Measurements from ENCODE around the gene ALK.

ALK gene

DNA sequence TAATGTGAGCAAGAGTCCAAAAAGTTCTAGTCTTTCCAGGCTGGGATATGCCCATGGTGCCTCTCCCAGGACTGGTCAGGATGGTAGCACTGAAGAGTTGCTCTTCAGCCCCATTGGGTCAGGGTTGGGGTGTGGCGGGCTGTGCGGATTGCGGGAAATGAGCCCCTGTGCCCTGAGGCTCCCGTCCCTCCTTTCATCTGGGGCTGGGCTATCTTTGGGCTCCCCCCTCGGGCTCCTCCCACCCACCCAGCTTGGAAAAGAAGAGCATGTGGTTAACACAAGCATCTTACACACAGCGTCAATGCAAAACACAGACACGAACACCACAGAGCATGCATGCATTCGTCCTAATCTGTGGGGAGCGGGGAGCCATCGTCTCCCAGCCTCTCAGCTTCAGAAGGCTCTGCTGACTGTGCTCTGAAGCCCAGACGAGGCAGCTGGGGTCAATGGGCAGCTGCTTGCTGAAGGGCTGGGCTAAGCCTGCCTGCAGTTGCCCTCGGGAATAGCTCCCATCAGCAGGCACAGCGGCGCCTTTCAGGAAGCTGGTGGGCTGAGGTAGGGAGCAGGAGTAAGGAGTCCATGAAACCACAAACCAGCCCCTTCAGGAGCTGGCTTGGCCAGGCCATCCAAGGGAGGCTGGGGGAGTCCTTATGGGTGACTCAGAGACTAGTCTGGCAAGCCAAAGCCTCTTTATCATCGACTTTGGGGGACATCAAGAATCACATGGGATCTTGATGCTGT is 693.3 kb downstream of the ALK start:
- Histone ChIP-seq H3K4me1 (ENCODE audit: control insufficient read depth, low read depth, low read length) (no peaks in the 10 kb centered on the region), H3K27me3 (ENCODE audit: control insufficient read depth, insufficient read depth, low read length) (no peaks in the 10 kb centered on the region), H3K4me3 (ENCODE audit: low read length) (no peak overlapping the region), H3K27ac (ENCODE audit: low read length) (no peak overlapping the region), H3K9ac (ENCODE audit: low read length) (no peak overlapping the region), H3K36me3 (ENCODE audit: control insufficient read depth, low read depth, low read length) (no peaks in the 10 kb centered on the region), H3K9me3 (ENCODE audit: control insufficient read depth, low read depth, low read length) (no peaks in the 10 kb centered on the region)

DNA sequence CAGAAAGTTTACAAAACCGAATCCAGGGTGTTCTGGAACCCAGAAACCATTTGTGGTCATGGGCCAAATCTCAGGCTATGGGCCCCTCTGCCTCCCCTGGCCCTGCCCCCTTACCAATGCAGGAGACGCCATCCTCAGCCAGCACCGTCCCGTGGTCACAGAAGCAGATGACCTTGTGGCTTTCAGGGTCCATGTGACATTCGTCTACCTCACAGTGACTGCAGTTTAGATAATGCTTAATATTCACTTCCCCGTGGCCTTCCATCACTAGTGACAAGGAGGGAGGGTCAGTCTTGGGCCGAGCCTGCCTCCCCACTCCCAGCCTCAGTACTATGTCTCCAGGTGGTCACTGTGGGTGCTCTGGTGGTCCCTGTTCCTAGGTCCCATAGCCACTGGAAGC is 694.6 kb downstream of the ALK start:
- Histone ChIP-seq H3K4me1 (ENCODE audit: control insufficient read depth, low read depth, low read length) (no peaks in the 10 kb centered on the region), H3K27ac (ENCODE audit: low read length) (no peak overlapping the region), H3K9ac (ENCODE audit: low read length) (no peak overlapping the region), H3K36me3 (ENCODE audit: control insufficient read depth, low read depth, low read length) (no peaks in the 10 kb centered on the region), H3K4me3 (ENCODE audit: low read length) (no peak overlapping the region), H3K9me3 (ENCODE audit: control insufficient read depth, low read depth, low read length) (no peaks in the 10 kb centered on the region), H3K27me3 (ENCODE audit: control insufficient read depth, insufficient read depth, low read length) (no peaks in the 10 kb centered on the region)

DNA sequence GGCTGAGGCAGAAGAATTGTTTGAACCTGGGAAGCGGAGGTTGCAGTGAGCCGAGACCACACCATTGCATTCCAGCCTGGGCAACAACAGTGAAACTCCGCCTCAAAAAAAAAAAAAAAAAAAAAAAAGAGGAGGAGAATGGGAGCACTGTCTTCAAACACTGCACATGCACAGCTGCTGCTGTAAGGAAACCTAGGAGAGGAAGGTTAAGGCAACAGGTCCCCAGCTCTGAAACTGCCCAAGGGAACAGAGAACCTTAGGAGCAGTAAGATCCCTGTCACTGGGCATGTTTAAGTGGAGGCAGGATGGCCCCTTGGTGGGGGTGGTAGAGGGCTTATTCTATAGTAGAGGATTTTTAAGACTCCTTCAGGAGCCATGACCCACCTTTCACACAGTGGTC is 695.0 kb downstream of the ALK start:
- H3K27me3 ChIP-seq (ENCODE audit: control insufficient read depth, insufficient read depth, low read length), result no peaks in the 10 kb centered on the region
- H3K9me3 ChIP-seq (ENCODE audit: control insufficient read depth, low read depth, low read length), result no peaks in the 10 kb centered on the region
- H3K4me1 ChIP-seq (ENCODE audit: control insufficient read depth, low read depth, low read length), result no peaks in the 10 kb centered on the region
- no peak overlapping the region for H3K9ac ChIP-seq (ENCODE audit: low read length)
- H3K36me3 ChIP-seq (ENCODE audit: control insufficient read depth, low read depth, low read length), result no peaks in the 10 kb centered on the region
- H3K4me3 ChIP-seq (ENCODE audit: low read length), result no peak overlapping the region
- H3K27ac ChIP-seq (ENCODE audit: low read length), result no peak overlapping the region

DNA sequence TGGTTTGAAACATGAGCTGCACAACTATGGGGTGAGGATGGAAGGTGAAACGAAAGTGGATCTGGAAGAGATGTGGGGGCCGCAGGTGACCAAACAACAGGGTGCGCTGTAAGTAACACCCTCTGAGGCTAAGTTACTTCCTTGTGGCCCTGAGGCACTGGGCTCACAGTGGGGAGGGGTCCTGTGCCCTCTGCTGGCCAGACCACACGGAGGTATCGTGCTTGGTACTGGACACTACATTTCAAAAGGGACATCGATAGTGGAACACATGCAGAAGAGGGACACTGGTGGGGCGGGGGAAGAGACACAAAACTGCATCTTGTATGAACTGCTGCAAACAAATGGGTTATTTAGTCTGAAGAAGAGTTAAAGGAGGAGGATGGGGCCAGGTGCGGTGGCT is 695.6 kb downstream of the ALK start:
- Histone ChIP-seq H3K9me3 (ENCODE audit: control insufficient read depth, low read depth, low read length) (no peaks in the 10 kb centered on the region), H3K9ac (ENCODE audit: low read length) (no peak overlapping the region), H3K36me3 (ENCODE audit: control insufficient read depth, low read depth, low read length) (no peaks in the 10 kb centered on the region), H3K4me1 (ENCODE audit: control insufficient read depth, low read depth, low read length) (no peaks in the 10 kb centered on the region), H3K27ac (ENCODE audit: low read length) (no peak overlapping the region), H3K27me3 (ENCODE audit: control insufficient read depth, insufficient read depth, low read length) (no peaks in the 10 kb centered on the region), H3K4me3 (ENCODE audit: low read length) (no peak overlapping the region)

DNA sequence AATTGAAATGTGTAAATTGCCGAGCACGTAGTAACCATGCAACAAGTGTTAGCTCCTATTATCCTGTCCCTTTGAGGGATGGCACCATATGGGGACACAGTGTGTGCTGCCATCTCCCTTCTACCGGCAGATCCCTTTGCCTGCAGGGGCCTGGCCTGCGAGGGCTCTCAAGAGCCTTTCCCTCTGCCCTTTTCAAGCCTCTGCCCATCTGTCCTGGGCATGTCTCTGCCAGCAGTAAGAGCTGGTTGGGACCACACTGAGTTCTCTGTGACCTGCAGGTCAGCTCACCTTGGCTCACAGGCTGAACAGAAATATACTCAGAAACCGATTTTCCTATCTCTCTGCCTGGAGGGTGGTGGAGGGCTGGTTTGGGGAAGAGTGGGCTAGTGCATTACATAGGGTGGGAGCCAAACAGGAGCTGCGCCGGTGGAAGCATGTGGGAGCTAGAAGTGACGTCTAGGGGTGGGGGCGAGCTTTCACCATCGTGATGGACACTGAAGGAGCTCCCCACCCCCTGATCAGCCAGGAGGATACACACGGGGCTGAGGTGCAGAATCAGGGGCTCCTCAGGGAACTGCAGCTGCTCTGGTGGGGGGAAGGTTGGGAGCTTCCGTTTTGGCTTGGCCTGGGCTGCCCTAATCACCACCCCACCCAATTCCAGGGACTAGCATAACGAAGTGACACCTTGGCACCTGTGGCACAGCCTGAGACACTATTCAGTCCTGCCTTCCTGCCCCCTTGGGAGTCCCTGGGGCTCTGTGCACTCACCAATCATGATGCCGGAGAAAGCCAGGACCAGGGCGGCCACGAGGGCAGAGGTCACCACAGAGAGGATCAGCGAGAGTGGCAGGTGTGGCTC is 696.5 kb downstream of the ALK start:
- Histone ChIP-seq H3K9me3 (ENCODE audit: control insufficient read depth, low read depth, low read length) (no peaks in the 10 kb centered on the region), H3K36me3 (ENCODE audit: control insufficient read depth, low read depth, low read length) (no peaks in the 10 kb centered on the region), H3K9ac (ENCODE audit: low read length) (no peak overlapping the region), H3K27ac (ENCODE audit: low read length) (no peak overlapping the region), H3K4me3 (ENCODE audit: low read length) (no peak overlapping the region), H3K4me1 (ENCODE audit: control insufficient read depth, low read depth, low read length) (no peaks in the 10 kb centered on the region), H3K27me3 (ENCODE audit: control insufficient read depth, insufficient read depth, low read length) (no peaks in the 10 kb centered on the region)

DNA sequence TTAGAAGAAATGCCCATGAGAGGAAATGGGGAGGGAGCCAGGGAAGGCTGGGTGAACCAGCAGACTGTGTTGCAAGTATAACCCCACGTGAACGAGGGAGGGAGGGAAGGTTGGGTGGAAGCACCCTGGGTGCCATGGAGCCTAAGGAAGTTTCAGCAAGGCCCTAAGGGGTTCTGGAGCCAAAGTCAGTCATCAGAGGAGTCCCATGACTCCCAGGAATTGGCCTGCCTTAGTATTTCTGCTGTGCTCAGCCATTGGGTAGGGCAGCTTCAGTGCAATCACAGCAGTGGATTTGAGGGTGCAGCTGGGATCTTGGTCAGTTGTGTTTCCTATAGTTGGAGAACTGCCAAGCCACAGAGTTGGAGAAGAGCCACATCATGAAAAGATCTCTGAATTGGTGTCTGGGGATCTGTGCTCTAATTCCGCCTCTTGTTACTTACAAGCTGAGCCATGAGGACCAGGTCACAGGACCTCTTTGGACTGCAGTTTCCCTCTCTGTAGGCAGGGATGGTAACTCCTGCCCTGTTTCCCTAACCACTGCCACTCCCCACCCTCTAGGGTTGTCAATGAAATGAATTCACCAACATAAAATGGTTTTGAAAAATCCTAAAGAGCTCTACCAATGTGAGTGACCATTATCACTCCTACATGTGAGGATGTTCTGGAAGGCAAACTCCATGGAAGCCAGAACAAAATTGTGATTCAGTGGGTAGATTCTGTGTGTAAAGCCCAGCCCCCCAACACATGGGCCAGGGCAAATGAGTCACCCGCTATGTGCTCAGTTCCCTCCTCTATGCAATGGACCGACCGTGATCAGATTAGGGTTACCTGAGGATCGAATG is 697.3 kb downstream of the ALK start:
- Histone ChIP-seq H3K9ac (ENCODE audit: low read length) (no peak overlapping the region), H3K36me3 (ENCODE audit: control insufficient read depth, low read depth, low read length) (no peaks in the 10 kb centered on the region), H3K27me3 (ENCODE audit: control insufficient read depth, insufficient read depth, low read length) (no peaks in the 10 kb centered on the region), H3K4me1 (ENCODE audit: control insufficient read depth, low read depth, low read length) (no peaks in the 10 kb centered on the region), H3K9me3 (ENCODE audit: control insufficient read depth, low read depth, low read length) (no peaks in the 10 kb centered on the region), H3K4me3 (ENCODE audit: low read length) (no peak overlapping the region), H3K27ac (ENCODE audit: low read length) (no peak overlapping the region)

DNA sequence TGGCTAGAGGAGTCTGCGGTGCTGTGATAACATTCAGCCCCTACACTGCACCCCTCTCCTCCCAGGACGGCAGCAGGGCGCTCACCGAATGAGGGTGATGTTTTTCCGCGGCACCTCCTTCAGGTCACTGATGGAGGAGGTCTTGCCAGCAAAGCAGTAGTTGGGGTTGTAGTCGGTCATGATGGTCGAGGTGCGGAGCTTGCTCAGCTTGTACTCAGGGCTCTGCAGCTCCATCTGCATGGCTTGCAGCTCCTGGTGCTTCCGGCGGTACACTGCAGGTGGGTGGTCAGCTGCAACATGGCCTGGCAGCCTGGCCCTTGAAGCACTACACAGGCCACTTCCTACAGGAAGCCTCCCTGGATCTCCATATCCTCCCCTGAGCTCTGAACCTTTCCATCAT is 698.1 kb downstream of the ALK start:
- Histone ChIP-seq H3K27me3 (ENCODE audit: control insufficient read depth, insufficient read depth, low read length) (no peaks in the 10 kb centered on the region), H3K4me3 (ENCODE audit: low read length) (no peak overlapping the region), H3K9ac (ENCODE audit: low read length) (no peak overlapping the region), H3K27ac (ENCODE audit: low read length) (no peak overlapping the region), H3K36me3 (ENCODE audit: control insufficient read depth, low read depth, low read length) (no peaks in the 10 kb centered on the region), H3K9me3 (ENCODE audit: control insufficient read depth, low read depth, low read length) (no peaks in the 10 kb centered on the region), H3K4me1 (ENCODE audit: control insufficient read depth, low read depth, low read length) (no peaks in the 10 kb centered on the region)

DNA sequence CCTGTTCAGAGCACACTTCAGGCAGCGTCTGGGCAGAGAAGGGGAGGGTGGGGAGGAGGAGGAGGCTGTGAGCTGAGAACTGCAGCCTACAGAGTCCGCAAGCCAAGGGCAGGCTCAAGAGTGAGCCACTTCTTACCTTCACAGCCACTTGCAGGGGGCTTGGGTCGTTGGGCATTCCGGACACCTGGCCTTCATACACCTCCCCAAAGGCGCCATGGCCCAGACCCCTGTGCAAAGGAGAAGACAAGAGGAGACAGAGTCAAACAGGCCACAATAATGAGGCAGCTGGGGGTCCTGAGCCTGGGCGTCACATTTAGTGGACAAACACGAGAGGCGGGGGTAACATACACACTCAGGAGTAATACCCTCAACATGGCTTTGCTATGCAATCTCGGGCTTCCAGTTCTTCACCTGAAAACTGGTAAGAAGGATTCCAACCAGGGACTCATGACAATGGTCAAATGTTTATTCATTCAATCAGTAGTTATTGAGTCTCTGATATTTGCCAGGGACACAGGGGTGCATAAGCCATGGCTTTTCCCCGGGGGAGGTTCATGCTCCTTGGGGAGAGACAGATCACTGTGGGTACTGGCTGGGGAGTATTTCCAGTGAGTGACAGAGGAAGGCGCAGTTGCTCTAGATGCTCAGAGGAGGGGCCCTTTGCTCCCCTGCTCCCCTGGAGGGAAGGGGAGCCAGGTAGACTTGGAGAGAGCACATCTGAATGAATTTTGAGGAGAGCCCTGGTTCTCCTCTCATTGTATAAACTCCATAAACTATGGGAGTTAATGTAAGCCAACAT is 698.8 kb downstream of the ALK start:
- Histone ChIP-seq H3K27me3 (ENCODE audit: control insufficient read depth, insufficient read depth, low read length) (no peaks in the 10 kb centered on the region), H3K27ac (ENCODE audit: low read length) (no peak overlapping the region), H3K4me1 (ENCODE audit: control insufficient read depth, low read depth, low read length) (no peaks in the 10 kb centered on the region), H3K9ac (ENCODE audit: low read length) (no peak overlapping the region), H3K9me3 (ENCODE audit: control insufficient read depth, low read depth, low read length) (no peaks in the 10 kb centered on the region), H3K36me3 (ENCODE audit: control insufficient read depth, low read depth, low read length) (no peaks in the 10 kb centered on the region), H3K4me3 (ENCODE audit: low read length) (no peak overlapping the region)

DNA sequence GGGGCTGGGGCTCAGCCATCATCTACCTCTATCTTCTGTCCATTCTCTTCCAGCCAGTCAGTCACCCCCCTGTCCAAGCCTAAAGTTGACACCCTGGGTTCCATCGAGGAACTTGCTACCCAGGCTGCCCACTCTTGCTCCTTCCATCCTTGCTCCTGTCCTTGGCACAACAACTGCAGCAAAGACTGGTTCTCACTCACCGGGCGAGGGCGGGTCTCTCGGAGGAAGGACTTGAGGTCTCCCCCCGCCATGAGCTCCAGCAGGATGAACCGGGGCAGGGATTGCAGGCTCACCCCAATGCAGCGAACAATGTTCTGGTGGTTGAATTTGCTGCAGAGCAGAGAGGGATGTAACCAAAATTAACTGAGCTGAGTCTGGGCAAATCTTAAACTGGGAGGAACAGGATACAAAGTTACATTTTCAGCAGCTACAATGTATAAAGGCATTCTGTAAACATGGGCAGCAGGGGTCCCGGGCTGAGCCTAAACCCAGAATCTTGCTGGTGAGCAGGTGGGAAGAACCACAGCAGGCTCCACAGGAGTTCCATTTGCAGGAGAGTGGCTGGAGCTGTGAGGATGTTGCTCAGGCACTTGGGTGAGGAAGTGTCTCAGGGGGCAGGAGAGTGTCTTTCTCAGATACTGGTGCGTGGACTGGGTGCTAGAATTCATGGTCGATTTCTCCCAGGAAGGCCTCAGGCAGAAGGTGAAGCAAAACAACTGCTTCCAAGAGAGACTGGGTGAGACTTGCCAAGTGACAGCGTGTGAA is 700.7 kb downstream of the ALK start:
- no peaks in the 10 kb centered on the region for H3K4me1 ChIP-seq (ENCODE audit: control insufficient read depth, low read depth, low read length)
- H3K27me3 ChIP-seq (ENCODE audit: control insufficient read depth, insufficient read depth, low read length), result no peaks in the 10 kb centered on the region
- no peaks in the 10 kb centered on the region for H3K9me3 ChIP-seq (ENCODE audit: control insufficient read depth, low read depth, low read length)
- H3K36me3 ChIP-seq (ENCODE audit: control insufficient read depth, low read depth, low read length), result no peaks in the 10 kb centered on the region
- no peak overlapping the region for H3K27ac ChIP-seq (ENCODE audit: low read length)
- H3K4me3 ChIP-seq (ENCODE audit: low read length), result no peak overlapping the region
- H3K9ac ChIP-seq (ENCODE audit: low read length), result no peak overlapping the region

DNA sequence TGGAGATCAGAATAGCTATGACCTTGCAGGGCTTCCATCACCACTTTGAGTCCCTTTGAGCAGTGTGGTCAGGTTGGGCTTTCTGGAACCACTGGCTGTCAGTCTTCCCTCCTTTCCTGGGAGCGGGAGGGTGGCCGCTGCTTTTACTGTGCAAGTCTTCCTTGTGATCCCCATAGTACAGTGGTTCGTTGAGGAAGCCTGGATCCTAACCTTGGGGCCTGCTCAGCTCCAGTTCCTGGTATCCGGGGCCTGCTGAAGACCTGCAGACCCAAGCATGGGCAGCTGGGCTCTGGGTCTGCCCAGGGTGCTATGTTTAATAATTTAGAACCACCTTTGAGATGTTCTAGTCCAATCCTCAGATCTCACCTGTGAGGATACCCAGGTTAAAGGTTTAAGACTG is 702.0 kb downstream of the ALK start:
- no peak overlapping the region for H3K27ac ChIP-seq (ENCODE audit: low read length)
- H3K27me3 ChIP-seq (ENCODE audit: control insufficient read depth, insufficient read depth, low read length), result no peaks in the 10 kb centered on the region
- no peak overlapping the region for H3K4me3 ChIP-seq (ENCODE audit: low read length)
- no peaks in the 10 kb centered on the region for H3K4me1 ChIP-seq (ENCODE audit: control insufficient read depth, low read depth, low read length)
- H3K36me3 ChIP-seq (ENCODE audit: control insufficient read depth, low read depth, low read length), result no peaks in the 10 kb centered on the region
- H3K9me3 ChIP-seq (ENCODE audit: control insufficient read depth, low read depth, low read length), result no peaks in the 10 kb centered on the region
- no peak overlapping the region for H3K9ac ChIP-seq (ENCODE audit: low read length)

Measured in iPS-18a (cell line).